Stimulated activated CD4-positive, alpha-beta T cell treated with anti-CD3 and anti-CD28 coated beads, Interleukin-15, amount 100 ng/mL, for 24 hours (primary cell): Measurements from ENCODE around the gene MTREX.
A peak's percentile ranks its signal among the peaks of the same experiment; 100 is the strongest.

Source experiments
- DNase-seq: peaks from one replicate; pipeline ENCODE4 v3.0.0-alpha.2; 2020

MTREX gene

GRCh38 chr5:55325621-55326020 lies 17.8 kb downstream of the MTREX start:
- DNase-seq, result no peak

- no peak for DNase-seq
Observed at GRCh38 chr5:55327281-55327680, 19.5 kb downstream of the MTREX start.

DNA sequence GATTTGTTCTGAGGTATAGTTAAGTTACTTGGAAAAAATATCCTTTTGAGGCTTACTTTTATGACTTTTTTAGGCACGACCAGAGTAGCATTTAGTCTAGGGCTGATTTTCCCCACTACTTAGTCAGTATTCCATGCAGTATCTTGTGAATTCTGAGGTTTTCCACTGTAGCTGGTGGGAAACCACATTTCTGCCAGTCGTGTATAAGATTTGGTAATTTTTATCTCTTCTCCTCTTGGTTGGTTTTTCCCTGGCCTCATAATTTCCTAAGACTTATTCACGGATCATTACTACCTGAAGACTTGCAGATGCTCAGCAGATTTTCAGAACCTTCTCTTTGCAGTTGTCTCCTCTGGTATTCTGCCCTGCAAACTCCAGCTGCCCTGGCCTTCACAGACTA lies 23.5 kb downstream of the MTREX start:
- DNase-seq, result no peak

- no peak for DNase-seq
Observed at GRCh38 chr5:55333017-55333416, 25.2 kb downstream of the MTREX start.

DNA sequence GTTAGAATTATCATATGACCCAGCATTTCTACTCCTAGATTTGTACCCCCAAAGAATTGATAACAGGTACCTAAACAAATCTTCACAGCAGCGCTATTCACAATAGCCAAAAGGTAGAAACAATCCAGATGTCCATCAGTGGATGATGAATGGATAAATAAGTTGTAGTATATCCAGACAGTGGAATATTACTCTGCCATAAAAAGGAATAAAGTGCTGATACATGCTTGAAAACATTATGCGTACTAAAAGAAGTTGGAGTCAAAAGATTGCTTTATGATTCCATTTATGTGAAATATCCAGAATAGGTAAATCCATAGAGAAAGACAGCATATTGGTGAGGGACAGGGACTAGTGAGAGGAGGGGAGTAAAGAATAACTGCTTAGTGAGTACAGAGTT lies 26.0 kb downstream of the MTREX start:
- DNase-seq, result no peak

GRCh38 chr5:55338092-55338613 lies 30.4 kb downstream of the MTREX start:
- DNase-seq, result no peak

DNA sequence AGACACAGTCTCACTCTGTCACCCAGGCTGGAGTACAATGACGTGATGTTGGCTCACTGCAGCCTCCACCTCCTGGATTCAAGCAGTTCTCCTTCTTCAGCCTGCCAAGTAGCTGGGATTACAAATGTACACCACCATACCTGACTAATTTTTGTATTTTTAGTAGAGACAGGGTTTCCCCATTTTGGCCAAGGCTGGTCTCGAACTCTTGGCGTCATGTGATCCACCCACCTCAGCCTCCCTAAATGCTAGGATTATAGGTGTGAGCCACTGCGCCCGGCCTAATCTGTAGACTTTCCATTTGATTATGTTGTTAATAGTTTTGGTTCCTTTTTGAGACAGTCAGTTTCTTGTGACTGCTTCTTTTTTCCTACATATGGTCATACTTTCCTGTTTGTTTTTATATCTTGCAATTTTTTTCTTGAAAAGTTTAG lies 31.0 kb downstream of the MTREX start:
- DNase-seq, result peak; percentile 77

DNA sequence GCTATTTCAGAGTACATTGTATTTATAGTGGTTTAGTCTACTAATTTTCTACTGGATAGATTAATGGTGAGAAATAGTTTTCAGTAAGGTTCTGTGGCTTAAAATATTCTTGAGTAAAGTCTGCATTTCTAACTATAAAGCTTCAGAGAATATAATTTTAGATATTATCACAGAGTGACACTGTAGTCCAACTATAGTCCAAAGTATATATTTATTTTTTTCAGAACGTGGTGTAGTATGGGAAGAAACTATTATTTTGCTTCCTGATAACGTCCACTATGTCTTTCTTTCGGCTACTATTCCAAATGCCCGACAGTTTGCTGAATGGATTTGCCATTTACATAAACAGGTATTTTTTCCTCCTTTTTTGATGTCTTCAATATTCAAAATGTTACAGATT lies 35.3 kb downstream of the MTREX start:
- DNase-seq, result no peak

GRCh38 chr5:55343609-55344008 lies 35.8 kb downstream of the MTREX start:
- DNase-seq, result no peak

DNA sequence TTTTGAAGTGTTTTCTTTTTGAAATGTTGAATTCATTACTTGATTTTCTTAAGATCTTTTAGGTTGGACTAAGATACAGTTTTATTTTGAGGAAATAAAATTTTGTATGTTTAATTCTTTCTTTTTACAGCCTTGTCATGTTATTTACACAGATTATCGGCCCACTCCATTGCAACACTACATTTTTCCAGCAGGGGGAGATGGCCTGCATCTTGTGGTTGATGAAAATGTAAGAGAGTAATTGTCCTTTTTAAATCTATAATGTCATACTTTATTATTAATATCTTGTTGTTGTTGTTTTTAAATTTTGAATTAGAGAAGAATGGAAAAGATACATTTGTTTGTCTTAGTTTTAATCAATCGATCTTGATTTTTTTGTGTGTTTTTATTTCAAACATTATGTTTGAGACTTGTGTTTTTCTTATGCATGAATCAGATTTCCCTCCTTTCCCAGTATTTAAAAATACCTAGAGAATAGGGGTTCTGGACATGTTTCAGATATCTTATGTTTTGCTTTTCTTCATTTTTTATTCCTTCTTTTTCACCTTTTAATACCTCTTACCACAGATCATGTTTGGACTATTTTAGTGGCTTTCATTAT lies 36.7 kb downstream of the MTREX start:
- DNase-seq, result peak; percentile 71

- DNase-seq, result no peak
Observed at GRCh38 chr5:55345327-55345726, 37.5 kb downstream of the MTREX start.

- no peak for DNase-seq
Observed at GRCh38 chr5:55347786-55348185, 40.0 kb downstream of the MTREX start.

DNA sequence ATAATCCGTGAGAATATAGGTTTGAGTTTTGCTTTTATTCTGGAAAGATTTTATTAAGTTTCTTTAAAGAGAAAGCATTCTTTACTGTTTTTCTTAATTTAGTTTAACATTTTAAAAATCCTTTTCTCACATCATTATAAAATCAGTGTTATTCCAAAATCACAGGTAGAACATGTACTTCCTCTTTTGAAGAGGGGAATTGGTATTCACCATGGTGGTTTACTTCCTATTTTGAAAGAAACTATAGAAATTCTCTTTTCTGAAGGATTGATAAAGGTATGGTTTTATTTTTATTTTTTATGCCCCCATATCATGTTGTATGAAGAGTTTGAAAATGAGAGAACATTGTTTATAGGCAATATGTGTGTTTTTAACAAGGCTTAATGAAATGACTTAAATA lies 43.0 kb downstream of the MTREX start:
- DNase-seq, result no peak

GRCh38 chr5:55356896-55357295 lies 49.1 kb downstream of the MTREX start:
- DNase-seq, result no peak

GRCh38 chr5:55360190-55360589 lies 52.4 kb downstream of the MTREX start:
- DNase-seq, result no peak

DNA sequence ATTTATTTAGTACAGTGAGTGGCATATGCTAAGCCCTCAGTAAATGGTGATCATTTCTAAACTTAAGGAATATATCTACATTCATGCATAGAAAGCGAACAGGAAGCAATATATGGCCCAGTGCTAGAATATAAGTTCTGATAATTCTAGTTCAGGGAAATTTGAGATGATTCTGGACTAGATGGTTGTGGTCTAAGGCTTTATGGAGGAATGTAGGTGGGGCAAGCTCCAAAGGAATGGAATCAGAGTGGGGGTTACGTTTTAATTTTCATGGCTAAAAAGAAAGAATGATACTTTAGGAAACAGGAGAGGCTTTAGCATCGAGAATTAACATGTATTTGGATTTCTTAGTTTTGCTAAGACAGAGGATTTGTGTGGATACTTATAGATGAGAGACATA lies 56.1 kb downstream of the MTREX start:
- DNase-seq, result no peak

DNA sequence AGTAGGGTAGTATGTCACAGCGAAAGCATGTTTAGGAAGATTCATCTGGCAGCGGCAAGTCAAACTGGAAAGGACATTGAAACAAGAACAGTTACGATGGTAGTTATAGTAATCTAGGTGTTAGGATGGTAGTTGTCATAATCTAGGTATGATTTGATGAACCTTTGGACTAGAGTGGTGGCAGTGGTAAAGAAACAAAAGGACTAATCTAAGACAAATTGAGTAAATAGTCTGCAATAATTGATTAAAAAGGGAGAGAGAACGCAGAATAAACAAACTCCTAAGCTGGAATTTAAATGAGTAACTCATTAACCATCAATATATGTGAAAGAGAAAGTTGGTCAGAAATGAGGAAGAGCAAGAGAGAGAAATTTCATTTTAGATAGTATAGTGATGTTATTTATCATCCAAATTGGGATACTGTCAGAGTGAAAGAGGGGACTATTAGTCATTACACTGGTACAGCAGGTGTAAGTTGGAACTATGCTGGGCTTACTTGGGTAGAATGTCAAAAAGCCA lies 56.8 kb downstream of the MTREX start:
- DNase-seq, result peak; percentile 17

- DNase-seq, result no peak
Observed at GRCh38 chr5:55370291-55370925, 62.6 kb downstream of the MTREX start.

GRCh38 chr5:55371145-55371544 lies 63.4 kb downstream of the MTREX start:
- no peak for DNase-seq

DNA sequence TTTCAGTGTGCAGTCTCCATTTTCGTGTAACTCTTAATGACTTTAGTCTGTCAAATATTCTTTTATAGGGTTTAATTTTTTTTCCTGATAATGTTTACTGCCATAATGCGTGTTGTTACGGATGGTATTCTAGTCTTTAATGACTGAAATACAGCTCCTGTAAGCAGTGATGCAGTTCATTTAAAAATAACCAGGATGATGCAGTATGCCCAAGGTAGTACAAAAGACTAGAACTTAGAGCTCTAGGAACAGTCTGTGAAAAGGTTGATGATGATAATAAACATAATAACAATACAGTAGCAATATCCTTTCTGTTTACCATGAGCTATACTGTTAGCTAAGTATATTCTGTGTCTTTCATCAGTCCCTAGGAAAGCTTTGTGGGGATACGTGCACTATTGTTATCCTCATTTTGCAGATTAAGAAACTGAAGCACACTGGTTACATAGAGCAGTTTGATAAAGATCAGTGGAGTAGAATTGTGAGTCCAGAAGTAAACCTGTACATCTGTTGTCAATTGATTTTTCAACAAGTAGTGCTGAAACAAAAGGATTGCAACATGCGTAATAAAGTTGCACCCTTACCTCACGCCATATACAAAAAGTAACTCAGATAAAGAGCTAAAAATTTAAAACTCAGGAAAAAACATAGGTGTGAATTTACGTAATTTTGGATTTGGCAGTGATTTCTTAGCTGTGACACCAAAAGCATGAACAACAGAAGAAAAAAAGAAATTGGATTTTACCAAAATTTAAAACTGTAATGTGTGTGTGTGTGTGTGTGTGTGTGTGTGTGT lies 64.5 kb downstream of the MTREX start:
- no peak for DNase-seq

- no peak for DNase-seq
Observed at GRCh38 chr5:55377810-55378209, 70.0 kb downstream of the MTREX start.

DNA sequence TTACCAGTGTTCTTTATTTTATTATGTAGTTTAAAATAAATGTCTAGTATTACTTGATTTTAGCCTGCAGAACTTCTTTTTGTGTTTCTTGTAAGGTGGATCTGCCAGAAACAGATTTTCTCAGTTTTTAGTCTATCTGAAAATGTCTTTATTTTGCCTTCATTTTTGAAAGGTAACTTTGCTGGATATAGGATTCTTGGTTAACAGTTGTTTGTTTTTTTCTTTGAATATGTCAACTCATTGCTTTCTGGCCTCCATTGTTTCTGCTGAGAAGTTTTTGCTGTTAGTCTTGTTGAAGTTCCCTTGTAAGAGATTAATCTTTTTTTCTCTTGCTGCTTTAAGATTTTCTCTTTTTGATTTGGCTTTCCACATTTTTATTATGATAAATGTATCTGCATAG lies 75.5 kb downstream of the MTREX start:
- no peak for DNase-seq

- DNase-seq, result no peak
Observed at GRCh38 chr5:55384072-55384471, 76.3 kb downstream of the MTREX start.

- DNase-seq, result no peak
Observed at GRCh38 chr5:55385227-55385626, 77.4 kb downstream of the MTREX start.
